Upper lobe of left lung (tissue), 6 donors: ENCODE measurements around the gene SZT2. TPM values are rescaled to one million over a fixed set of nuclear protein-coding genes. Genes with fewer than 3 reads are reported as not detected.

Experiments
- ATAC-seq, 2 donors: fragments of 200-7000 bp; cut with Tn5 transposase; one replicate each; pipeline ENCODE4 v1.9.1; 2022; ENCODE audit warnings: mild to moderate bottlenecking in 2 of 2, moderate library complexity in 2 of 2; ENCODE audit not compliant: low FRiP score in 2 of 2
- DNase-seq, 2 donors: peaks; one replicate each; pipeline ENCODE4 v3.0.0-alpha.2; 2019 to 2020
- H3K27ac ChIP-seq, 4 donors: fragments of 200-600 bp; sonication (generic); one replicate each; pipeline ENCODE4 v1.5.1; 2016 to 2019
- H3K27me3 ChIP-seq, 4 donors: fragments of 200-600 bp; sonication (generic); one replicate each; pipeline ENCODE4 v1.5.1; 2017 to 2019
- H3K36me3 ChIP-seq, 4 donors: fragments of 200-600 bp; sonication (generic); one replicate each; pipeline ENCODE4 v1.5.1; 2016 to 2019
- H3K4me1 ChIP-seq, 4 donors: fragments of 200-600 bp; sonication (generic); one replicate each; pipeline ENCODE4 v1.5.1; 2018 to 2019
- H3K4me3 ChIP-seq, 4 donors: fragments of 200-600 bp; sonication (generic); one replicate each; pipeline ENCODE4 v1.5.1; 2017 to 2019; ENCODE audit warnings: mild to moderate bottlenecking in 2 of 4, moderate library complexity in 1 of 4
- H3K9me3 ChIP-seq, 4 donors: fragments of 200-600 bp; sonication (generic); one replicate each; pipeline ENCODE4 v1.5.1; 2018 to 2019
- EP300 ChIP-seq, 4 donors: sonication (generic); formaldehyde crosslinking; IDR thresholded peaks; one replicate each; pipeline ENCODE4 v1.5.1; 2017; ENCODE audit warnings: antibody characterized with exemption in 4 of 4, control low read depth in 2 of 4
- POLR2A ChIP-seq, 4 donors: fragments of 450-650 bp; IDR thresholded peaks; one replicate each; pipeline ENCODE4 v1.5.1; 2016 to 2017; ENCODE audit warnings: antibody characterized with exemption in 4 of 4, mild to moderate bottlenecking in 2 of 4
- POLR2AphosphoS5 ChIP-seq, 2 donors: sonication (generic); formaldehyde crosslinking; IDR thresholded peaks; one replicate each; pipeline ENCODE4 v1.5.1; 2017; ENCODE audit warnings: antibody characterized with exemption in 2 of 2
- WGBS, 2 donors: methylation state at CpG; one replicate each; pipeline ENCODE4 v1.1.5; 2017 to 2018; 5-methylcytosine and 5-hydroxymethylcytosine counted together
- total RNA-seq, 6 donors: library from RNA; depleted of rRNA in 4 of 6; stranded (reverse); fragments of >200 nt in 4 of 6; gene quantifications; one replicate each; pipeline versions ENCODE4 v1.1.0 to v1.2.1, GENCODE V29; 2016 to 2021
- TF ChIP-seq, protein P1 (sequence below), 6 experiments: fragments of 450-650 bp in 4 of 6; fragments of 200-600 bp in 2 of 6; sonication (generic) in 2 of 6; IDR thresholded peaks; one replicate each; pipeline ENCODE4 v1.5.1; 2016 to 2019; ENCODE audit warnings: antibody characterized with exemption in 6 of 6
- donor health status: DM: no; HTN: no; CAD: no; lungs with moderate emphysema.
- donor health status: DM: no; HTN: yes; CAD: no; lungs with severe emphysema.

SZT2 gene
- total RNA-seq, 6 donors from 2014 or later: 33.3 to 184 (median 57.0) TPM

DNA sequence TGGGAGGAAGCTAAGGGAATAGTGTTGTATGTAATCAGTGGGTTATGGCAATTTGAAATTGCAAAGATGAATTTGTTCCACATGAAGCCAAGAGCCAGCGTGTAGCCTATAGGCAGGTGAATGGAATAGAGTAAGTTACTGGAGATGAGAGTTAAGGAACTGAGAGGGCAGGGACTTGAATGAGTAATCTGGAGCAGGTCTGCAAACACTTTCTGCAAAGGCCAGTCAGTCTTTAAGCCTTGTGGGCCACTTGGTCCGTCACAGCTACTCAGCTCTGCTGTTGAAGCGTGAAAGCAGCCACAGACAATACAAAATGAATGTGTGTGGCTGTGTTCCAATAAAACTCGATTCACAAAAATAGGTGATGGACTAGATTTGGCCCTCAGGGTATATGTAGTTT lies 29.2 kb downstream of the SZT2 start:
- Histone ChIP-seq H3K36me3 (peaks cover 36 to 80% (median 78%) of the 10 kb centered on the region in 4 donors), H3K4me3 (no peak overlapping the region), H3K9me3 (no peaks in the 10 kb centered on the region), H3K4me1 (peaks cover 0 to 14% (median 8%) of the 10 kb centered on the region in 4 donors), H3K27me3 (no peaks in the 10 kb centered on the region), H3K27ac (no peak overlapping the region)
- DNase-seq (peak in 1 of 2 donors; percentile 22), ATAC-seq (no peak)
- 81 to 83% methylated on average over 4 of the region's 4 CpGs for WGBS, 2 donors
- TF ChIP-seq EP300 (IDR thresholded peaks at IDR 0.05): no peak
- no peak for TF ChIP-seq POLR2AphosphoS5 (IDR thresholded peaks at IDR 0.05)
- no peak for TF ChIP-seq POLR2A (IDR thresholded peaks at IDR 0.05)
- TF ChIP-seq, protein P1, sequence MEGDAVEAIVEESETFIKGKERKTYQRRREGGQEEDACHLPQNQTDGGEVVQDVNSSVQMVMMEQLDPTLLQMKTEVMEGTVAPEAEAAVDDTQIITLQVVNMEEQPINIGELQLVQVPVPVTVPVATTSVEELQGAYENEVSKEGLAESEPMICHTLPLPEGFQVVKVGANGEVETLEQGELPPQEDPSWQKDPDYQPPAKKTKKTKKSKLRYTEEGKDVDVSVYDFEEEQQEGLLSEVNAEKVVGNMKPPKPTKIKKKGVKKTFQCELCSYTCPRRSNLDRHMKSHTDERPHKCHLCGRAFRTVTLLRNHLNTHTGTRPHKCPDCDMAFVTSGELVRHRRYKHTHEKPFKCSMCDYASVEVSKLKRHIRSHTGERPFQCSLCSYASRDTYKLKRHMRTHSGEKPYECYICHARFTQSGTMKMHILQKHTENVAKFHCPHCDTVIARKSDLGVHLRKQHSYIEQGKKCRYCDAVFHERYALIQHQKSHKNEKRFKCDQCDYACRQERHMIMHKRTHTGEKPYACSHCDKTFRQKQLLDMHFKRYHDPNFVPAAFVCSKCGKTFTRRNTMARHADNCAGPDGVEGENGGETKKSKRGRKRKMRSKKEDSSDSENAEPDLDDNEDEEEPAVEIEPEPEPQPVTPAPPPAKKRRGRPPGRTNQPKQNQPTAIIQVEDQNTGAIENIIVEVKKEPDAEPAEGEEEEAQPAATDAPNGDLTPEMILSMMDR (IDR thresholded peaks at IDR 0.05): no peak

DNA sequence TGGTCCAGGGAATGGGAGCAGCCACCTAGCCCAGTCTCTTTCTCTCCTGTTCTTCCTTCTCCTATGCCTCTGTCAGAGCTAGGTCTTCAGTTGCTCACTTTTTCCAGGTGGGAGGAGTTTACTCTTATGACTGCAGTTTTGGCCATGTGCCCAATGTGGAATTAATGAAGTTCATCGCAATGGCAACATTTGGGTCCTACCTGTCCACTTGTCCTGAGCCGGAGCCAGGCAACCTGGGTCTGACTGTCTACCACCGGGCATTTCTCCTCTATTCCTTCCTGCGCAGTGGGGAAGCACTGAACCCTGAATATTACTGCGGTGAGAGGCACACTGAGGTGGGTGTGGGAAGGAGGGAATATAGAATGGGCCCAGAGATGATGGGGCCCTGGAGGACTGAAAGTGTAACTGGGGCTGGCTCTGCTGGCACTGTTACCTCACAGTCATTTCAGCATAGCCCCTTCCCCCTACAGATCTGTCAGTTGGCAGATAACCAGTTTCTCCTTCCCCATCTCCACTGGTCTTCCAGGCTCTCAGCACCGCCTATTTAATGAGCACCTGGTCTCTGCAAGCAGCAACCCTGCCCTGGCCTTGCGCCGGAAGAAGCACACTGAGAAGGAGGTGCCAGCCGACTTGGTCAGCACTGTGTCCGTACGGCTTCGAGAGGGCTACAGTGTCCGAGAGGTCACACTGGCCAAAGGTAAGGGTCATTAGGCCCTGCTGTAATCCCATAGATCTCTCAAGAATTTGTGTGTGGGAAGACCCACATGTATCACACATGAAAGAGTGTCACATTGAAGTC lies 30.1 kb downstream of the SZT2 start:
- peaks cover 36 to 90% (median 88%) of the 10 kb centered on the region in 4 donors for H3K36me3 ChIP-seq

DNA sequence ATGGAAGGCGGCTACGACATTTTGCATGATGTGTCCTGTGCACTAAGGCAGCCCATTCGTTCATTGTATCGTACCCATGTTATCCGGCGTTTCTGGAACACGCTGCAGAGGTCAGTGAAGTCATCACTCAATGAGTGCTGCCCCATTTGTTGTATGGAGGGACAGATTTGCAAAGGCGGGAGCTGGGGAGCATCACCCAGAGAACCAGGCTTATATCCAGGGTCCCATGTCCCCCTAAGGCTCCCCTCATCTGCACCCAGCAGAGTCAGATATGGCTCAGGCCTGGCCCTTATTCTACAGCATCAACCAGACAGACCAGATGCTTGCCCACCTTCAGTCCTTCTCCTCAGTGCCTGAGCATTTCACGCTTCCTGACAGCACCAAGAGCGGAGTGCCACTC lies 31.2 kb downstream of the SZT2 start:
- WGBS, 2 donors: 94 to 98% methylated on average over 8 to 10 of the region's 10 CpGs
- no peak for ATAC-seq
- H3K27me3 ChIP-seq: no peaks in the 10 kb centered on the region
- H3K36me3 ChIP-seq: peaks cover 45 to 93% (median 91%) of the 10 kb centered on the region in 4 donors
- H3K4me1 ChIP-seq: peaks cover 0 to 6% (median 2%) of the 10 kb centered on the region in 4 donors
- no peaks in the 10 kb centered on the region for H3K9me3 ChIP-seq
- TF ChIP-seq EP300 (IDR thresholded peaks at IDR 0.05): no peak
- no peak for TF ChIP-seq POLR2AphosphoS5 (IDR thresholded peaks at IDR 0.05)
- TF ChIP-seq, protein P1 (IDR thresholded peaks at IDR 0.05): no peak
- TF ChIP-seq POLR2A (IDR thresholded peaks at IDR 0.05): no peak
- H3K4me3 ChIP-seq: no peak overlapping the region
- no peak for DNase-seq
- H3K27ac ChIP-seq: no peak overlapping the region

More for the DNA sequence above, 30.1 kb downstream of the SZT2 start:
- ATAC-seq (no peak), DNase-seq (peak in 1 of 2 donors; percentile 9)
- H3K4me1 ChIP-seq: peaks cover 0 to 10% (median 7%) of the 10 kb centered on the region in 4 donors
- WGBS, 2 donors: 96 to 99% methylated on average over 12 to 13 of the region's 13 CpGs
- TF ChIP-seq POLR2AphosphoS5 (IDR thresholded peaks at IDR 0.05) (no peak), EP300 (IDR thresholded peaks at IDR 0.05) (no peak), POLR2A (IDR thresholded peaks at IDR 0.05) (no peak)
- TF ChIP-seq, protein P1 (IDR thresholded peaks at IDR 0.05): no peak
- no peaks in the 10 kb centered on the region for H3K27me3 ChIP-seq
- no peak overlapping the region for H3K27ac ChIP-seq
- H3K4me3 ChIP-seq: no peak overlapping the region
- no peaks in the 10 kb centered on the region for H3K9me3 ChIP-seq

DNA sequence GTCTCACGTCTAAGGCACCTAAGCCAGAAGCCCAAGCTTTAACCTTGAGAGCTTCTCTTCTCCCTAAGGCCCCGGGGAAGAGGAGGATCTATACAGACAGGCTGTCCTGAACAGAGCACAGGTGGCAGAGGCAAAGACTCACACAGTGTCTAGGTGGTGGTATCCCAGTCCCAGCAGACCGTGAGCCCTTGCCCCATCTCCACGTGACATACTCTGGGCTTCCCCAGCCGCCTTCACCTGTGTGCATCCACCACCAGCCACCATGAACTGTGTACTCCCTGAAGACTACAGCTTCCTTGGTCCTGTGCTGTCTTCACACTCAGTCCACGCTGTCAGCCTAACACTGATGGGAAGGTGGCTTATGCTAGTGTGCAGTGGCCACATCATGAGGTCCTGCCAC lies 31.7 kb downstream of the SZT2 start:
- H3K27ac ChIP-seq: no peak overlapping the region
- no peak overlapping the region for H3K4me3 ChIP-seq
- 97 to 100% methylated on average over 6 of the region's 6 CpGs for WGBS, 2 donors
- H3K27me3 ChIP-seq: no peaks in the 10 kb centered on the region
- ATAC-seq: no peak
- peaks cover 0 to 3% (median 0%) of the 10 kb centered on the region in 4 donors for H3K4me1 ChIP-seq
- TF ChIP-seq POLR2A (IDR thresholded peaks at IDR 0.05): no peak
- TF ChIP-seq, protein P1 (IDR thresholded peaks at IDR 0.05): no peak
- no peak for TF ChIP-seq POLR2AphosphoS5 (IDR thresholded peaks at IDR 0.05)
- TF ChIP-seq EP300 (IDR thresholded peaks at IDR 0.05): no peak
- H3K36me3 ChIP-seq: peaks cover 51 to 95% (median 91%) of the 10 kb centered on the region in 4 donors
- DNase-seq: no peak
- H3K9me3 ChIP-seq: no peaks in the 10 kb centered on the region
